GM19397 (cell line): ENCODE results near the gene TSPAN33.
A peak's percentile ranks its signal among the peaks of the same experiment; 100 is the strongest.

ENCODE experiments used
- ATAC-seq: cut with Tn5 transposase; IDR thresholded peaks from one replicate; pipeline ENCODE4 v1.9.1; 2021; ENCODE audit warnings: mild to moderate bottlenecking, moderate library complexity; ENCODE audit not compliant: unreplicated experiment

The TSPAN33 gene

GRCh38 chr7:129134356-129134987 lies 10.0 kb upstream of the TSPAN33 start:
- no peak for ATAC-seq

GRCh38 chr7:129136887-129137642 lies 7.4 kb upstream of the TSPAN33 start:
- no peak for ATAC-seq

GRCh38 chr7:129143724-129144094 lies 798 bp upstream of the TSPAN33 start:
- no peak for ATAC-seq

- ATAC-seq, result peak; percentile 21
Measured at GRCh38 chr7:129144834-129145668, 544 bp downstream of the TSPAN33 start.

GRCh38 chr7:129146237-129146979 lies 1.9 kb downstream of the TSPAN33 start:
- peak; percentile 60 for ATAC-seq

GRCh38 chr7:129147731-129148130 lies 3.2 kb downstream of the TSPAN33 start:
- ATAC-seq, result no peak

GRCh38 chr7:129149511-129149910 lies 5.0 kb downstream of the TSPAN33 start:
- no peak for ATAC-seq

GRCh38 chr7:129150199-129150996 lies 5.9 kb downstream of the TSPAN33 start:
- ATAC-seq, result no peak

GRCh38 chr7:129157651-129158050 lies 13.1 kb downstream of the TSPAN33 start:
- no peak for ATAC-seq

GRCh38 chr7:129159539-129159938 lies 15.0 kb downstream of the TSPAN33 start:
- no peak for ATAC-seq

GRCh38 chr7:129160161-129160905 lies 15.8 kb downstream of the TSPAN33 start:
- ATAC-seq, result no peak

GRCh38 chr7:129161524-129162225 lies 17.2 kb downstream of the TSPAN33 start:
- ATAC-seq, result no peak

- no peak for ATAC-seq
Measured at GRCh38 chr7:129162732-129163131, 18.2 kb downstream of the TSPAN33 start.

- ATAC-seq, result no peak
Measured at GRCh38 chr7:129163875-129164544, 19.5 kb downstream of the TSPAN33 start.

- ATAC-seq, result peak; percentile 65
Measured at GRCh38 chr7:129166745-129167144, 22.2 kb downstream of the TSPAN33 start.

- no peak for ATAC-seq
Measured at GRCh38 chr7:129167817-129168216, 23.3 kb downstream of the TSPAN33 start.

- ATAC-seq, result no peak
Measured at GRCh38 chr7:129168231-129169021, 23.9 kb downstream of the TSPAN33 start.
